ENCODE measurements around the gene RAET1G.
"Not testable (repeated sequence)": the region's sequence is repeated elsewhere in the genome, so short reads cannot be mapped to it uniquely, and the experiment has no call there.

RAET1G gene

GRCh38 chr6:149938571-149939355 is 15.8 kb upstream of the RAET1G start:
- DNase-seq (ENCODE audit: low read depth): no peak
- H3K4me3 ChIP-seq (ENCODE audit: control insufficient read depth, low read depth, low read length): peak overlapping the region; percentile 37

GRCh38 chr6:149938013-149938570 is 15.2 kb upstream of the RAET1G start:
- H3K4me3 ChIP-seq (ENCODE audit: control insufficient read depth, low read depth, low read length): peak overlapping the region; percentile 37
- not testable (repeated sequence) for DNase-seq (ENCODE audit: low read depth)

More at GRCh38 chr6:149938571-149939355, 15.8 kb upstream of the RAET1G start:
- TF ChIP-seq CTCF (conservative IDR thresholded peaks at IDR 0.05; ENCODE audit: control insufficient read depth, insufficient read depth, low read depth, low read length): no peak

- no peak for DNase-seq (ENCODE audit: low read depth)
- H3K4me3 ChIP-seq (ENCODE audit: control insufficient read depth, low read depth, low read length): no peak overlapping the region
- no peak for TF ChIP-seq CTCF (conservative IDR thresholded peaks at IDR 0.05; ENCODE audit: control insufficient read depth, insufficient read depth, low read depth, low read length)
These were observed 13.8 kb upstream of the RAET1G start for GRCh38 chr6:149936743-149937142.

GRCh38 chr6:149935668-149936067 is 12.7 kb upstream of the RAET1G start:
- no peak for DNase-seq (ENCODE audit: low read depth)
- TF ChIP-seq CTCF (conservative IDR thresholded peaks at IDR 0.05; ENCODE audit: control insufficient read depth, insufficient read depth, low read depth, low read length): no peak
- H3K4me3 ChIP-seq (ENCODE audit: control insufficient read depth, low read depth, low read length): no peak overlapping the region

GRCh38 chr6:149935246-149935645 is 12.3 kb upstream of the RAET1G start:
- no peak for TF ChIP-seq CTCF (conservative IDR thresholded peaks at IDR 0.05; ENCODE audit: control insufficient read depth, insufficient read depth, low read depth, low read length)
- DNase-seq (ENCODE audit: low read depth): peak; percentile 23

GRCh38 chr6:149934249-149935156 is 11.6 kb upstream of the RAET1G start:
- peak; percentile 78 for DNase-seq (ENCODE audit: low read depth)
- TF ChIP-seq CTCF (conservative IDR thresholded peaks at IDR 0.05; ENCODE audit: control insufficient read depth, insufficient read depth, low read depth, low read length): peak; percentile 71
- H3K4me3 ChIP-seq (ENCODE audit: control insufficient read depth, low read depth, low read length): no peak overlapping the region

More at GRCh38 chr6:149935246-149935645, 12.3 kb upstream of the RAET1G start:
- no peak overlapping the region for H3K4me3 ChIP-seq (ENCODE audit: control insufficient read depth, low read depth, low read length)
